ENCODE results near the gene CAMSAP1.
A peak's percentile ranks its signal among the peaks of the same experiment; 100 is the strongest.

Gene CAMSAP1

GRCh38 chr9:135879619-135880018 is 27.7 kb downstream of the CAMSAP1 start:
- H3K27ac Mint-ChIP-seq: no peak overlapping the region
- ATAC-seq (ENCODE audit: low read depth) (no peak), DNase-seq (ENCODE audit: low spot score in 2 of 2) (no peak)
- H3K36me3 Mint-ChIP-seq: peaks cover 12% of the 10 kb centered on the region
- peaks cover 25% of the 10 kb centered on the region for H3K4me1 Mint-ChIP-seq
- H3K27me3 Mint-ChIP-seq: no peaks in the 10 kb centered on the region
- H3K4me3 Mint-ChIP-seq: no peak overlapping the region
- H3K9me3 Mint-ChIP-seq: no peaks in the 10 kb centered on the region

GRCh38 chr9:135879237-135879601 is 28.1 kb downstream of the CAMSAP1 start:
- H3K4me1 Mint-ChIP-seq: peaks cover 25% of the 10 kb centered on the region
- DNase-seq (ENCODE audit: low spot score in 2 of 2): no peak
- ATAC-seq (ENCODE audit: low read depth): no peak
- no peaks in the 10 kb centered on the region for H3K27me3 Mint-ChIP-seq
- H3K4me3 Mint-ChIP-seq: no peak overlapping the region
- peaks cover 12% of the 10 kb centered on the region for H3K36me3 Mint-ChIP-seq
- H3K27ac Mint-ChIP-seq: no peak overlapping the region
- H3K9me3 Mint-ChIP-seq: no peaks in the 10 kb centered on the region

- no peak for DNase-seq (ENCODE audit: low spot score in 2 of 2)
- H3K27me3 Mint-ChIP-seq: no peaks in the 10 kb centered on the region
- no peaks in the 10 kb centered on the region for H3K9me3 Mint-ChIP-seq
- H3K36me3 Mint-ChIP-seq: peaks cover 12% of the 10 kb centered on the region
- peaks cover 22% of the 10 kb centered on the region for H3K4me1 Mint-ChIP-seq
- ATAC-seq (ENCODE audit: low read depth): no peak
- no peak overlapping the region for H3K4me3 Mint-ChIP-seq
- no peak overlapping the region for H3K27ac Mint-ChIP-seq
Measured at GRCh38 chr9:135878528-135879236, 28.7 kb downstream of the CAMSAP1 start.

GRCh38 chr9:135877791-135878527 is 29.4 kb downstream of the CAMSAP1 start:
- Mint-ChIP-seq H3K27me3 (no peaks in the 10 kb centered on the region), H3K9me3 (no peaks in the 10 kb centered on the region), H3K36me3 (peaks cover 12% of the 10 kb centered on the region), H3K4me3 (no peak overlapping the region), H3K4me1 (peaks cover 16% of the 10 kb centered on the region), H3K27ac (no peak overlapping the region)
- no peak for ATAC-seq (ENCODE audit: low read depth)
- no peak for DNase-seq (ENCODE audit: low spot score in 2 of 2)

- Mint-ChIP-seq H3K27me3 (no peaks in the 10 kb centered on the region), H3K4me1 (peaks cover 13% of the 10 kb centered on the region), H3K9me3 (no peaks in the 10 kb centered on the region), H3K4me3 (no peak overlapping the region), H3K27ac (no peak overlapping the region), H3K36me3 (peaks cover 10% of the 10 kb centered on the region)
- ATAC-seq (ENCODE audit: low read depth) (no peak), DNase-seq (ENCODE audit: low spot score in 2 of 2) (no peak)
Measured at GRCh38 chr9:135876936-135877335, 30.4 kb downstream of the CAMSAP1 start.

- H3K27ac Mint-ChIP-seq: no peak overlapping the region
- no peaks in the 10 kb centered on the region for H3K9me3 Mint-ChIP-seq
- no peaks in the 10 kb centered on the region for H3K27me3 Mint-ChIP-seq
- no peak overlapping the region for H3K4me3 Mint-ChIP-seq
- H3K4me1 Mint-ChIP-seq: peaks cover 10% of the 10 kb centered on the region
- ATAC-seq (ENCODE audit: low read depth) (no peak), DNase-seq (ENCODE audit: low spot score in 2 of 2) (no peak)
- H3K36me3 Mint-ChIP-seq: peaks cover 11% of the 10 kb centered on the region
Measured at GRCh38 chr9:135874859-135875258, 32.5 kb downstream of the CAMSAP1 start.

- peaks cover 2% of the 10 kb centered on the region for H3K4me1 Mint-ChIP-seq
- H3K27ac Mint-ChIP-seq: no peak overlapping the region
- H3K9me3 Mint-ChIP-seq: no peaks in the 10 kb centered on the region
- H3K4me3 Mint-ChIP-seq: no peak overlapping the region
- H3K27me3 Mint-ChIP-seq: no peaks in the 10 kb centered on the region
- ATAC-seq (ENCODE audit: low read depth): no peak
- DNase-seq (ENCODE audit: low spot score in 2 of 2): no peak
- H3K36me3 Mint-ChIP-seq: peaks cover 10% of the 10 kb centered on the region
Measured at GRCh38 chr9:135869909-135870308, 37.4 kb downstream of the CAMSAP1 start.

- peaks cover 14% of the 10 kb centered on the region for H3K36me3 Mint-ChIP-seq
- peaks cover 5% of the 10 kb centered on the region for H3K4me1 Mint-ChIP-seq
- H3K4me3 Mint-ChIP-seq: no peak overlapping the region
- DNase-seq (ENCODE audit: low spot score in 2 of 2) (no peak), ATAC-seq (ENCODE audit: low read depth) (no peak)
- no peaks in the 10 kb centered on the region for H3K9me3 Mint-ChIP-seq
- no peak overlapping the region for H3K27ac Mint-ChIP-seq
- no peaks in the 10 kb centered on the region for H3K27me3 Mint-ChIP-seq
Measured at GRCh38 chr9:135865531-135865930, 41.8 kb downstream of the CAMSAP1 start.

GRCh38 chr9:135864447-135865049 is 42.8 kb downstream of the CAMSAP1 start:
- Mint-ChIP-seq H3K36me3 (peaks cover 10% of the 10 kb centered on the region), H3K27ac (no peak overlapping the region), H3K9me3 (no peaks in the 10 kb centered on the region), H3K4me3 (no peak overlapping the region), H3K27me3 (no peaks in the 10 kb centered on the region), H3K4me1 (peaks cover 7% of the 10 kb centered on the region)
- ATAC-seq (ENCODE audit: low read depth) (no peak), DNase-seq (ENCODE audit: low spot score in 2 of 2) (peak; percentile 55 to 67)

GRCh38 chr9:135862809-135863208 is 44.5 kb downstream of the CAMSAP1 start:
- H3K27ac Mint-ChIP-seq: no peak overlapping the region

GRCh38 chr9:135858491-135859185 is 48.7 kb downstream of the CAMSAP1 start:
- Mint-ChIP-seq H3K9me3 (no peaks in the 10 kb centered on the region), H3K27ac (peak overlapping the region; percentile 16), H3K4me3 (no peak overlapping the region), H3K27me3 (no peaks in the 10 kb centered on the region), H3K36me3 (peaks cover 22% of the 10 kb centered on the region), H3K4me1 (peaks cover 6% of the 10 kb centered on the region)
- DNase-seq (ENCODE audit: low spot score in 2 of 2) (no peak), ATAC-seq (ENCODE audit: low read depth) (no peak)

More at GRCh38 chr9:135862809-135863208, 44.5 kb downstream of the CAMSAP1 start:
- Mint-ChIP-seq H3K27me3 (no peaks in the 10 kb centered on the region), H3K36me3 (peaks cover 15% of the 10 kb centered on the region), H3K9me3 (no peaks in the 10 kb centered on the region), H3K4me3 (no peak overlapping the region), H3K4me1 (peaks cover 8% of the 10 kb centered on the region)
- ATAC-seq (ENCODE audit: low read depth): no peak
- no peak for DNase-seq (ENCODE audit: low spot score in 2 of 2)

GRCh38 chr9:135857843-135858242 is 49.5 kb downstream of the CAMSAP1 start:
- DNase-seq (ENCODE audit: low spot score in 2 of 2) (no peak), ATAC-seq (ENCODE audit: low read depth) (no peak)
- Mint-ChIP-seq H3K4me3 (no peak overlapping the region), H3K4me1 (peaks cover 3% of the 10 kb centered on the region), H3K27me3 (no peaks in the 10 kb centered on the region), H3K36me3 (peaks cover 22% of the 10 kb centered on the region), H3K27ac (peak overlapping the region; percentile 16), H3K9me3 (no peaks in the 10 kb centered on the region)

- Mint-ChIP-seq H3K9me3 (no peaks in the 10 kb centered on the region), H3K4me1 (peaks cover 3% of the 10 kb centered on the region), H3K4me3 (no peak overlapping the region), H3K36me3 (peaks cover 22% of the 10 kb centered on the region), H3K27me3 (no peaks in the 10 kb centered on the region), H3K27ac (no peak overlapping the region)
- ATAC-seq (ENCODE audit: low read depth): no peak
- no peak for DNase-seq (ENCODE audit: low spot score in 2 of 2)
Measured at GRCh38 chr9:135857371-135857786, 50.0 kb downstream of the CAMSAP1 start.

GRCh38 chr9:135851748-135852147 is 55.6 kb downstream of the CAMSAP1 start:
- DNase-seq (ENCODE audit: low spot score in 2 of 2): no peak
- Mint-ChIP-seq H3K27ac (no peak overlapping the region), H3K4me1 (peaks cover 3% of the 10 kb centered on the region), H3K9me3 (no peaks in the 10 kb centered on the region), H3K36me3 (peaks cover 21% of the 10 kb centered on the region), H3K27me3 (no peaks in the 10 kb centered on the region), H3K4me3 (no peak overlapping the region)
- ATAC-seq (ENCODE audit: low read depth): no peak
